ENCODE results near the gene SLC4A1AP.

GRCh38 chr2:27730980-27731691, 67.4 kb downstream of the SLC4A1AP start:
- no peak for TF ChIP-seq CTCF (conservative IDR thresholded peaks at IDR 0.05; ENCODE audit: low read depth, low read length)
- no peak for TF ChIP-seq EZH2 (IDR thresholded peaks at IDR 0.05; ENCODE audit: borderline replicate concordance, low read depth, low read length, poor library complexity, severe bottlenecking)

All from A673 (cell line).